ENCODE data around the gene XRN2.

GRCh38 chr20:21303872-21304586 is 898 bp downstream of the XRN2 start:
- TF ChIP-seq CTCF (IDR thresholded peaks at IDR 0.05; ENCODE audit: poor library complexity, severe bottlenecking), result no peak
- no peak for TF ChIP-seq REST (IDR thresholded peaks at IDR 0.05; ENCODE audit: borderline replicate concordance)
- no peak for TF ChIP-seq RAD21 (conservative IDR thresholded peaks at IDR 0.05)
- TF ChIP-seq POLR2AphosphoS5 (IDR thresholded peaks at IDR 0.05), result no peak
- TF ChIP-seq SMC3 (conservative IDR thresholded peaks at IDR 0.05; ENCODE audit: poor library complexity), result no peak
- no peak for TF ChIP-seq TAF1 (IDR thresholded peaks at IDR 0.05; ENCODE audit: low read depth)

Data from neural cell (in vitro differentiated cells).